OCI-LY1 (cell line): ENCODE data around the gene TLR4.

Source experiments
- EZH2 ChIP-seq: fragments of 200-600 bp; sonication (generic), shearing (Covaris generic); IDR thresholded peaks from 2 replicates; pipeline ENCODE4 v1.8.0; 2017; ENCODE audit warnings: borderline replicate concordance, mixed run types, mild to moderate bottlenecking, antibody characterized with exemption, low read length, moderate library complexity, mixed read lengths
- TF ChIP-seq, protein P1 (sequence below): fragments of 200-600 bp; sonication (generic), shearing (Covaris generic); IDR thresholded peaks from 2 replicates; pipeline ENCODE4 v1.5.1; 2017; ENCODE audit warnings: mild to moderate bottlenecking, antibody characterized with exemption, low read length, moderate library complexity, mixed read lengths

DNA sequence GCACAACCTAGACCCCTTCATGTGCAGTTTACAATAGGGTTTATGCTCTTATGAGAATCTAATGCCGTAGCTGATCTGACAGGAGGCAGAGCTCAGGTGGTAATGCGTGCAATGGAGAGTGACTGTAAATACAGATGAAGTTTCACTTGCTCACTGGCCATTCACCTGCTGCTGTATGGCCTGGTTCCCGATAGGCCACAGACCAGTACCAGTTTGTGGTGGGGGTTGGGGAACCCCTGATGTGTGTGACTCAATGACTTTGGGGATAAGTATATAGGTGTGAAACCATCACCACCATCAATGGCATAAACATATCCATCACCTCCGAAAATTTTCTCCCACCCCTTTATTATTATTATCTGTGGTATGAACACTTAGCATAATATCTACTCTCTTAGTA is 42.1 kb downstream of the TLR4 start:
- TF ChIP-seq, protein P1, sequence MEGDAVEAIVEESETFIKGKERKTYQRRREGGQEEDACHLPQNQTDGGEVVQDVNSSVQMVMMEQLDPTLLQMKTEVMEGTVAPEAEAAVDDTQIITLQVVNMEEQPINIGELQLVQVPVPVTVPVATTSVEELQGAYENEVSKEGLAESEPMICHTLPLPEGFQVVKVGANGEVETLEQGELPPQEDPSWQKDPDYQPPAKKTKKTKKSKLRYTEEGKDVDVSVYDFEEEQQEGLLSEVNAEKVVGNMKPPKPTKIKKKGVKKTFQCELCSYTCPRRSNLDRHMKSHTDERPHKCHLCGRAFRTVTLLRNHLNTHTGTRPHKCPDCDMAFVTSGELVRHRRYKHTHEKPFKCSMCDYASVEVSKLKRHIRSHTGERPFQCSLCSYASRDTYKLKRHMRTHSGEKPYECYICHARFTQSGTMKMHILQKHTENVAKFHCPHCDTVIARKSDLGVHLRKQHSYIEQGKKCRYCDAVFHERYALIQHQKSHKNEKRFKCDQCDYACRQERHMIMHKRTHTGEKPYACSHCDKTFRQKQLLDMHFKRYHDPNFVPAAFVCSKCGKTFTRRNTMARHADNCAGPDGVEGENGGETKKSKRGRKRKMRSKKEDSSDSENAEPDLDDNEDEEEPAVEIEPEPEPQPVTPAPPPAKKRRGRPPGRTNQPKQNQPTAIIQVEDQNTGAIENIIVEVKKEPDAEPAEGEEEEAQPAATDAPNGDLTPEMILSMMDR: no peak
- TF ChIP-seq EZH2: no peak
